MCF 10A (cell line): ENCODE measurements around the gene GALNT7. TPM values are rescaled to one million over a fixed set of nuclear protein-coding genes. Genes with fewer than 3 reads are reported as not detected.

Experiments used
- BruUV-seq: library from RNA; stranded (reverse); fragments of 400-500 nt; replicated peaks from 2 replicates; lab custom pipeline; 2021; lab: Mats Ljungman, UMichigan
- CTCF ChIA-PET: fragments of 300-600 bp; sonication (Branson Sonifier 250); formaldehyde crosslinking; extraction: SDS; loops from one replicate; lab custom pipeline; 2021; ENCODE audit warnings: antibody characterized with exemption, inconsistent platforms; lab: Yijun Ruan, JAX
- POLR2A ChIA-PET: fragments of 300-600, 350-650 bp; sonication (Branson Sonifier 250); formaldehyde crosslinking; extraction: SDS; loops from one replicate; lab custom pipeline; 2020; ENCODE audit warnings: antibody characterized with exemption, inconsistent platforms; lab: Yijun Ruan, JAX
- DNase-seq: peaks from one replicate; pipeline ENCODE4 v3.0.0-alpha.2; 2018; ENCODE audit not compliant: unreplicated experiment
- H3K27ac Mint-ChIP-seq: one replicate; pipeline ENCODE4 v1.8.0; 2022; ENCODE audit warnings: mild to moderate bottlenecking, low read depth, mixed read lengths; ENCODE audit not compliant: unreplicated experiment
- H3K27me3 Mint-ChIP-seq: one replicate; pipeline ENCODE4 v1.8.0; 2022; ENCODE audit warnings: mixed read lengths; ENCODE audit not compliant: insufficient read depth, unreplicated experiment
- H3K36me3 Mint-ChIP-seq: one replicate; pipeline ENCODE4 v1.8.0; 2022; ENCODE audit warnings: mild to moderate bottlenecking, moderate library complexity, mixed read lengths; ENCODE audit not compliant: insufficient read depth, unreplicated experiment
- H3K4me1 Mint-ChIP-seq: one replicate; pipeline ENCODE4 v1.8.0; 2022; ENCODE audit warnings: mixed read lengths; ENCODE audit not compliant: insufficient read depth, unreplicated experiment
- H3K4me3 Mint-ChIP-seq: one replicate; pipeline ENCODE4 v1.8.0; 2022; ENCODE audit warnings: mild to moderate bottlenecking, moderate library complexity, mixed read lengths; ENCODE audit not compliant: unreplicated experiment
- H3K9me3 Mint-ChIP-seq: one replicate; pipeline ENCODE4 v1.8.0; 2022; ENCODE audit warnings: mixed read lengths; ENCODE audit not compliant: unreplicated experiment
- CTCF ChIP-seq: fragments of 200-600 bp; IDR thresholded peaks from one replicate; pipeline ENCODE4 v1.8.0; 2022; ENCODE audit warnings: antibody characterized with exemption, mild to moderate bottlenecking; ENCODE audit not compliant: unreplicated experiment
- intact Hi-C: fragments of 100-400 bp; cut with micrococcal nuclease; formaldehyde crosslinking; loops from 2 replicates; pipeline ENCODE4 v1.14.1; 2022
- total RNA-seq: library from RNA; stranded (reverse); gene quantifications from 2 replicates; pipeline ENCODE4 v1.2.3, GENCODE V29; 2022

The GALNT7 gene
- total RNA-seq, 1 experiment from 2014 or later = 13.7 TPM

GRCh38 chr4:173208420-173208819 is 39.8 kb downstream of the GALNT7 start:
- TF ChIP-seq CTCF = no peak
- ChIA-PET POLR2A (no interaction called here), CTCF (interaction anchor here (1.2 to 2.8 kb wide), 2 partner anchors 49 to 184 kb away, joined by 4 to 7 read pairs; no protein-coding TSS in a partner anchor)
- no peak for DNase-seq
- no TSS peak for BruUV-seq
- Mint-ChIP-seq H3K4me3 (no peak overlapping the region), H3K9me3 (peaks cover 6% of the 10 kb centered on the region), H3K27ac (no peak overlapping the region), H3K4me1 (peaks cover 21% of the 10 kb centered on the region), H3K36me3 (no peaks in the 10 kb centered on the region), H3K27me3 (no peaks in the 10 kb centered on the region)
- intact Hi-C loops = no loop called here

GRCh38 chr4:173211222-173211621 is 42.6 kb downstream of the GALNT7 start:
- Mint-ChIP-seq H3K4me3 (no peak overlapping the region), H3K36me3 (no peaks in the 10 kb centered on the region), H3K4me1 (peaks cover 31% of the 10 kb centered on the region), H3K27me3 (no peaks in the 10 kb centered on the region), H3K27ac (no peak overlapping the region), H3K9me3 (no peaks in the 10 kb centered on the region)
- BruUV-seq = no TSS peak
- intact Hi-C loops = loop anchor here (5.0 kb wide), 2 partner anchors 41 to 44 kb away; partner anchors contain the start of gene GALNT7
- POLR2A ChIA-PET = interaction anchor here (0.7 to 6.0 kb wide), 12 partner anchors 14 to 214 kb away, joined by 3 to 30 read pairs (median 4); partner anchors contain the start of gene GALNT7
- no peak for DNase-seq
- CTCF ChIA-PET = interaction anchor here (0.6 to 2.2 kb wide), 10 partner anchors 9 to 197 kb away, joined by 3 to 5 read pairs (median 3); no protein-coding TSS in a partner anchor
- TF ChIP-seq CTCF = no peak

- Mint-ChIP-seq H3K27me3 (no peaks in the 10 kb centered on the region), H3K36me3 (no peaks in the 10 kb centered on the region), H3K4me3 (no peak overlapping the region), H3K4me1 (peaks cover 31% of the 10 kb centered on the region), H3K9me3 (no peaks in the 10 kb centered on the region), H3K27ac (no peak overlapping the region)
- no TSS peak for BruUV-seq
- intact Hi-C loops = loop anchor here (5.0 kb wide), 2 partner anchors 40 to 45 kb away; partner anchors contain the start of gene GALNT7
- ChIA-PET POLR2A (interaction anchor here (0.6 to 6.0 kb wide), 10 partner anchors 19 to 139 kb away, joined by 3 to 30 read pairs (median 3); partner anchors contain the start of gene GALNT7), CTCF (interaction anchor here (0.6 to 2.2 kb wide), 6 partner anchors 9 to 198 kb away, joined by 3 to 5 read pairs (median 4); no protein-coding TSS in a partner anchor)
- TF ChIP-seq CTCF = no peak
- DNase-seq = peak; percentile 77
Measured at GRCh38 chr4:173211838-173212237, 43.2 kb downstream of the GALNT7 start.

GRCh38 chr4:173212379-173212778 is 43.8 kb downstream of the GALNT7 start:
- POLR2A ChIA-PET = interaction anchor here (0.6 to 6.0 kb wide), 7 partner anchors 17 to 1380 kb away, joined by 3 to 30 read pairs (median 3); partner anchors contain the start of gene GALNT7
- no peak for TF ChIP-seq CTCF
- no TSS peak for BruUV-seq
- Mint-ChIP-seq H3K9me3 (no peaks in the 10 kb centered on the region), H3K4me3 (no peak overlapping the region), H3K27me3 (no peaks in the 10 kb centered on the region), H3K36me3 (no peaks in the 10 kb centered on the region), H3K27ac (no peak overlapping the region), H3K4me1 (peaks cover 32% of the 10 kb centered on the region)
- DNase-seq = no peak
- intact Hi-C loops = loop anchor here (5.0 kb wide), 2 partner anchors 40 to 45 kb away; partner anchors contain the start of gene GALNT7
- CTCF ChIA-PET = no interaction called here
